GM13976 (cell line): Measurements from ENCODE around the gene CYP3A5.
"Not testable (repeated sequence)": the region's sequence is repeated elsewhere in the genome, so short reads cannot be mapped to it uniquely, and the experiment has no call there.

ENCODE experiments used
- DNase-seq: peaks from one replicate; pipeline ENCODE4 v3.0.0; 2012; ENCODE audit warnings: low spot score
- CTCF ChIP-seq: IDR thresholded peaks from 2 replicates; pipeline ENCODE4 v1.5.1; 2012; ENCODE audit warnings: borderline replicate concordance, mild to moderate bottlenecking; ENCODE audit not compliant: insufficient read depth; ENCODE audit errors: extremely low read depth, missing control alignments, control extremely low read depth
- in situ Hi-C: fragments of 300-500 bp; cut with MboI; formaldehyde crosslinking; loops from one replicate; pipeline ENCODE4 v1.12.0; 2022; ENCODE audit warnings: low sequenced_read_pairs, mixed read lengths, inconsistent platforms; ENCODE audit not compliant: unreplicated experiment

CYP3A5 gene

GRCh38 chr7:99709838-99710578, 30.2 kb upstream of the CYP3A5 start:
- TF ChIP-seq CTCF = no peak
- in situ Hi-C loops = no loop called here
- DNase-seq = no peak

- no peak for TF ChIP-seq CTCF
- DNase-seq = no peak
- in situ Hi-C loops = no loop called here
These were observed 29.5 kb upstream of the CYP3A5 start for GRCh38 chr7:99709260-99709659.

- no peak for DNase-seq
- TF ChIP-seq CTCF = no peak
- in situ Hi-C loops = no loop called here
These were observed 27.3 kb upstream of the CYP3A5 start for GRCh38 chr7:99707096-99707495.

- in situ Hi-C loops = no loop called here
- TF ChIP-seq CTCF = no peak
- DNase-seq = no peak
These were observed 20.1 kb upstream of the CYP3A5 start for GRCh38 chr7:99699946-99700345.

GRCh38 chr7:99698867-99699730, 19.3 kb upstream of the CYP3A5 start:
- in situ Hi-C loops, DNase-seq: not testable (repeated sequence)

GRCh38 chr7:99694912-99695304, 15.1 kb upstream of the CYP3A5 start:
- no peak for TF ChIP-seq CTCF
- in situ Hi-C loops = no loop called here

GRCh38 chr7:99694201-99694911, 14.6 kb upstream of the CYP3A5 start:
- no peak for TF ChIP-seq CTCF
- no peak for DNase-seq
- in situ Hi-C loops = no loop called here

More at GRCh38 chr7:99694912-99695304, 15.1 kb upstream of the CYP3A5 start:
- DNase-seq = no peak
